ENCODE measurements around the gene TNFRSF8. TPM values are rescaled to one million over a fixed set of nuclear protein-coding genes. Genes with fewer than 3 reads are reported as not detected.

TNFRSF8 gene
- total RNA-seq, 2 donors from 2014 or later = 0.32 to 4.7 TPM

DNA sequence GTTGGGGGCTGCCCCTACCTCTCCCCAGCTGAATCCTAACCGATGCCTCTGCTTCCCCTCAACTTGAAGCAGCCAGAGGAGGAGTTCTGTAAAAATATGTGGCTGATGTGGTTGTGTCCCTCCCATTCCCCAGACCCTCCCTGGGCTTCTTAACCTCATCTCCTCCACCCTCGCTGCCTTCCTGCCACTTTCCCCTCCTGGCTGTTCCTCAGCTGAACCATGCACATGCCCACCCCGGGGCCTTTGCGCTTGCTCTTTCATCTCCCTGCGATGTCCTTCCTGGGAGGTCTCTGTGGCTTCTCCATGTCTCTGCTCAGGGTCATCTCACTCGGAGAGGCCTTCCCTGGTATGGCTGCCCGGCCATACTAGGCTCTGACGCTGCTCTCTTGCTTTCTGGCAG is 34.9 kb upstream of the TNFRSF8 start:
- H3K4me1 ChIP-seq (replicated peaks) = no peaks in the 10 kb centered on the region
- WGBS = 86% methylated on average over 8 of the region's 8 CpGs
- intact Hi-C loops (cut with DNase I) = no loop called here
- no peak for DNase-seq (ENCODE audit: low spot score)
- peaks cover 0 to 6% of the 10 kb centered on the region in 2 donors for H3K36me3 ChIP-seq
- H3K27ac ChIP-seq = no peak overlapping the region
- no peaks in the 10 kb centered on the region for H3K27me3 ChIP-seq (replicated peaks; ENCODE audit: insufficient read depth)
- H3K4me3 ChIP-seq = no peak overlapping the region
- TF ChIP-seq, protein P1, sequence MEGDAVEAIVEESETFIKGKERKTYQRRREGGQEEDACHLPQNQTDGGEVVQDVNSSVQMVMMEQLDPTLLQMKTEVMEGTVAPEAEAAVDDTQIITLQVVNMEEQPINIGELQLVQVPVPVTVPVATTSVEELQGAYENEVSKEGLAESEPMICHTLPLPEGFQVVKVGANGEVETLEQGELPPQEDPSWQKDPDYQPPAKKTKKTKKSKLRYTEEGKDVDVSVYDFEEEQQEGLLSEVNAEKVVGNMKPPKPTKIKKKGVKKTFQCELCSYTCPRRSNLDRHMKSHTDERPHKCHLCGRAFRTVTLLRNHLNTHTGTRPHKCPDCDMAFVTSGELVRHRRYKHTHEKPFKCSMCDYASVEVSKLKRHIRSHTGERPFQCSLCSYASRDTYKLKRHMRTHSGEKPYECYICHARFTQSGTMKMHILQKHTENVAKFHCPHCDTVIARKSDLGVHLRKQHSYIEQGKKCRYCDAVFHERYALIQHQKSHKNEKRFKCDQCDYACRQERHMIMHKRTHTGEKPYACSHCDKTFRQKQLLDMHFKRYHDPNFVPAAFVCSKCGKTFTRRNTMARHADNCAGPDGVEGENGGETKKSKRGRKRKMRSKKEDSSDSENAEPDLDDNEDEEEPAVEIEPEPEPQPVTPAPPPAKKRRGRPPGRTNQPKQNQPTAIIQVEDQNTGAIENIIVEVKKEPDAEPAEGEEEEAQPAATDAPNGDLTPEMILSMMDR (IDR thresholded peaks at IDR 0.05) = no peak
- TF ChIP-seq POLR2AphosphoS5 (IDR thresholded peaks at IDR 0.05) (no peak), POLR2A (IDR thresholded peaks at IDR 0.05) (no peak)
- H3K9me3 ChIP-seq = no peaks in the 10 kb centered on the region

DNA sequence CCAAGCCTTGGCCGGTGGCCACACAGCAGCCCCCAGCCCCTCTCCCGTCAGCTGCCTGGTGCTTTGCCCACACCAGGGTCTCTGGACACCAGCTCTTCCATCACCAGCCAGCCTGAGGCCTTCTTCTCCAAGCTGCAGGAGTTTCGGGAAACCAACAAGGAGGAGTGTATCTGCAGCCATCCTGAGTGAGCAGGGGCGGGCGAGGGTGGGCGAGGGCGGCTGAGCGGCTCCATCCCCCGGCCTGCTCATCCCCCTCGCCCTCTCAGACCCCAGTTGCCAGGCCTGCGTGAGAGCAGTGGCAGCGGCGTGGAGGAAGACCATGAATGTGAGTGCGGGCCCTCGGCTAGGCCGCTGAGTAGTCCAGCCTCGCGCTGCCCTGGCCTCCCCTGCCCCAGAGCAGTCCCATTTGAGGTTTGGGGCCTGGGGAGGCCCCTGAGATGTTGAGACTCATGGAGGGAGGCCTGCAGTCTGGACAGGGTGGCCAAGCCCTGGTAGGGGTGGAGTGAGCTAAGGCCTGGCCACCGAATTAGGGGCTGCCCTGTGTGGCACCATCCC is 34.1 kb upstream of the TNFRSF8 start:
- no peaks in the 10 kb centered on the region for H3K4me1 ChIP-seq (replicated peaks)
- DNase-seq (ENCODE audit: low spot score) = no peak
- 98% methylated on average over 19 of the region's 19 CpGs for WGBS

DNA sequence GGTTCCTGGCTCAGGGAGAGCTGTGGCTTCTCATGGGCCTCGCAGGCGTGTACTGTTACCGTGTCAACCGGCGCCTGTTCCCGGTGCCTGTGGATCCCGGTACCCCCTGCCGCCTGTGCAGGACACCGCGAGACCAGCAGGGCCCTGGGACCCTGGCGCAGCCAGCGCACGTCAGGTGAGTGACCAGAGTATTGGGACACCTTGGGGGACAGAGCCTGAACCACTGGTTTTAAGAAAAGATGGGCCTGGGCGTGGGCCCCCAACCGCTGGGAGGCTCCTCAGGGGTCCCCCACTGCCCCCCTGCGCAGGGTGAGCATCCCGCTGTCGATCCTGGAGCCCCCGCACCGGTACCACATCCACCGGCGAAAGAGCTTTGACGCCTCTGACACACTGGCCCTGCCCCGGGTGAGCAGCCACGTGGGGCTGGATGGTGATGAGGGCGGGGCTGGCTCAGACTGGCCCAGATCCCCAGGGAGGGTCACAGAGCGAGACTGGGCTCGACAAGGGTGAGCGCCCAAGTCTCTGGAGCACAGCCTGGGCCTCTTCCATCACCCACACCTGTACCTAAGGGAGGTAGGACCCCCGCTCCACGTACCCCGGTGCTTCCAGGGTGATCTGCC is 33.3 kb upstream of the TNFRSF8 start:
- 90% methylated on average over 29 of the region's 32 CpGs for WGBS
- Histone ChIP-seq H3K4me1 (replicated peaks) (no peaks in the 10 kb centered on the region), H3K36me3 (peaks cover 0 to 6% of the 10 kb centered on the region in 2 donors), H3K4me3 (no peak overlapping the region), H3K27me3 (replicated peaks; ENCODE audit: insufficient read depth) (no peaks in the 10 kb centered on the region), H3K9me3 (no peaks in the 10 kb centered on the region), H3K27ac (no peak overlapping the region)
- no peak for DNase-seq (ENCODE audit: low spot score)
- intact Hi-C loops (cut with DNase I) = loop anchor here (2.0 kb wide), 1 partner anchor 191 kb away; no protein-coding TSS in a partner anchor
- TF ChIP-seq, protein P1 (IDR thresholded peaks at IDR 0.05) = no peak

More for the DNA sequence above, 34.1 kb upstream of the TNFRSF8 start:
- Histone ChIP-seq H3K4me3 (no peak overlapping the region), H3K9me3 (no peaks in the 10 kb centered on the region), H3K27me3 (replicated peaks; ENCODE audit: insufficient read depth) (no peaks in the 10 kb centered on the region), H3K27ac (no peak overlapping the region), H3K36me3 (peaks cover 0 to 6% of the 10 kb centered on the region in 2 donors)
- intact Hi-C loops (cut with DNase I) = no loop called here
- TF ChIP-seq POLR2A (IDR thresholded peaks at IDR 0.05) (no peak), POLR2AphosphoS5 (IDR thresholded peaks at IDR 0.05) (no peak)
- TF ChIP-seq, protein P1 (IDR thresholded peaks at IDR 0.05) = no peak

DNA sequence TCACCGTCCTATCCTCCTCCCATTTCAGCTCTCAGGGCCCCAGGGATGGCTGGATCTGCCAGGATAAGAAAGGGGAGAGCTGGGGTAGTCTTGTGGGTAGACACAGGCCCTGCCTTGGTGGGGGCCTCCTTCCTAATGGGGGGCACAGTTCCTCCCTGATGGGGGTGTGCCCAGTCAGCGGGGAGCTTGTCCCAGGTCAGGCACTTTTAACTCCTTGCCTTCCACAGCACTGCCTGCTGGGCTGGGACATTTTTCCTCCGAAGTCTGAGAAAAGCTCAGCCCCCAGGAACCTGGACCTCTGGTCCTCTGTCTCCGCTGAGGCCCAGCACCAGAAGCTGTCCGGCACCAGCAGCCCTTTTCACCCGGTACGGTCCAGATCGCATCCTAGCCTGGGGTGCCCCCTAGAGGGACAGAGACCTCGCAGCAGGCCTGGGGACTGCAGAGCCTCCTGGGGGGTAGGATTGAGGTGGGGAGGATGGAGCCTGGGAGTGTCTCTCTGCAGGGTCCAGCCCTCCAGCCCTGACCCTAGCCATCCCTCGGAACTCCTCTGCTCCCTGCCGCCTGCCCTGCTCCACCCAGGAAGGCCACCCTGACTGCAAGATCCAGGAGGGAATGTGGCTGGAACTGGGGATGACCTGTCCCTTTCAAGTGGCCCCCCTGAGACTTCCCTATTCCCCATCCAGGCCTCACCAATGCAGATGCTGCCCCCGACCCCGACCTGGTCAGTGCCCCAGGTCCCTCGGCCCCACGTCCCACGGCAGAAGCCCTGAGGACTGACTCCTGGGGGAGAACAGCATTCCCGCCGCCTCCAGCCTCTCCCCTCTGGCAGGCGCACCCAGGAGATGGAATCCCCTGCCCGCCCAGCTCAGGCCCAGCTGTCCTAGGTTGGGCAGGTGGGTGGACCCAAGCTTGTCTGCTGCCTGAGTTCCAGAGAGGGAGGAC is 31.8 kb upstream of the TNFRSF8 start:
- no peaks in the 10 kb centered on the region for H3K27me3 ChIP-seq (replicated peaks; ENCODE audit: insufficient read depth)
- no peaks in the 10 kb centered on the region for H3K4me1 ChIP-seq (replicated peaks)
- TF ChIP-seq POLR2AphosphoS5 (IDR thresholded peaks at IDR 0.05) = no peak
- TF ChIP-seq, protein P1 (IDR thresholded peaks at IDR 0.05) = peak in 1 of 4 experiments; percentile 36
- no peak for TF ChIP-seq POLR2A (IDR thresholded peaks at IDR 0.05)
- no peak for DNase-seq (ENCODE audit: low spot score)
- WGBS = 82% methylated on average over 18 of the region's 20 CpGs
- H3K4me3 ChIP-seq = no peak overlapping the region
- H3K27ac ChIP-seq = no peak overlapping the region
- peaks cover 0 to 6% of the 10 kb centered on the region in 2 donors for H3K36me3 ChIP-seq
- H3K9me3 ChIP-seq = no peaks in the 10 kb centered on the region
- intact Hi-C loops (cut with DNase I) = loop anchor here (2.0 kb wide), 1 partner anchor 193 kb away; no protein-coding TSS in a partner anchor
